B cell (primary cell): ENCODE data around the gene ZNF789. TPM values are rescaled to one million over a fixed set of nuclear protein-coding genes. Genes with fewer than 3 reads are reported as not detected.
A peak's percentile ranks its signal among the peaks of the same experiment; 100 is the strongest.
"Not testable (repeated sequence)": the region's sequence is repeated elsewhere in the genome, so short reads cannot be mapped to it uniquely, and the experiment has no call there.

ENCODE experiments used
- ATAC-seq: fragments of 200-7000 bp; cut with Tn5 transposase; one replicate; pipeline ENCODE4 v1.10.0; 2021; ENCODE audit warnings: low read depth, mild to moderate bottlenecking, moderate number of reproducible peaks, moderate library complexity
- CTCF ChIA-PET: fragments of 350-600 bp; sonication (Branson Sonifier 250); formaldehyde crosslinking; loops from one replicate; lab custom pipeline; 2021; ENCODE audit warnings: antibody characterized with exemption, inconsistent platforms; lab: Charles Lee
- POLR2A ChIA-PET: fragments of 350-600 bp; sonication (Branson Sonifier 250); formaldehyde crosslinking; loops from one replicate; lab custom pipeline; 2021; ENCODE audit warnings: antibody characterized with exemption; lab: Charles Lee
- DNase-seq: peaks from one replicate; pipeline ENCODE4 v3.0.0; 2013
- H2AFZ ChIP-seq: 2 replicates; pipeline ENCODE4 v1.6.1; 2012; ENCODE audit warnings: mild to moderate bottlenecking, low read depth, low read length; ENCODE audit not compliant: insufficient read depth, poor library complexity, severe bottlenecking
- H3K27ac ChIP-seq, 2 donors: 1 replicate in 1 of 2; 2 replicates in 1 of 2; pipeline ENCODE4 v1.5.1; 2012 to 2013; ENCODE audit warnings: low read length in 2 of 2, mild to moderate bottlenecking in 2 of 2, moderate library complexity in 1 of 2
- H3K27me3 ChIP-seq, 4 experiments: fragments of 200-600 bp in 1 of 4; sonication (generic) in 1 of 4; replicated peaks in 1 of 4; 1 replicate in 2 of 4; 2 replicates in 2 of 4; pipeline versions ENCODE4 v1.6.1 to v1.7.0; 2013 to 2016; ENCODE audit warnings: low read length in 3 of 4, mild to moderate bottlenecking in 2 of 4, mixed read lengths in 1 of 4, moderate library complexity in 1 of 4; ENCODE audit not compliant: insufficient read depth in 4 of 4, control insufficient read depth in 3 of 4; ENCODE audit errors: control extremely low read depth in 1 of 4
- H3K36me3 ChIP-seq, 2 experiments: replicated peaks in 1 of 2; 1 replicate in 1 of 2; 2 replicates in 1 of 2; pipeline versions ENCODE4 v1.6.1 to v1.7.1; 2013; ENCODE audit warnings: low read length in 1 of 2; ENCODE audit not compliant: insufficient read depth in 2 of 2, control insufficient read depth in 1 of 2; ENCODE audit errors: control extremely low read depth in 1 of 2, extremely low read depth in 1 of 2
- H3K4me1 ChIP-seq, 2 donors: fragments of 200-600 bp in 1 of 2; sonication (generic) in 1 of 2; 1 replicate in 1 of 2; 2 replicates in 1 of 2; pipeline versions ENCODE4 v1.5.1 to v1.6.1; 2013 to 2017; ENCODE audit warnings: low read length in 2 of 2; ENCODE audit not compliant: control insufficient read depth in 2 of 2, insufficient read depth in 2 of 2
- H3K4me2 ChIP-seq: replicated peaks from 2 replicates; pipeline ENCODE3; 2012; ENCODE audit warnings: mild to moderate bottlenecking, low read depth, low read length; ENCODE audit not compliant: poor library complexity, severe bottlenecking
- H3K4me3 ChIP-seq, 5 experiments: fragments of 200-600 bp in 1 of 5; sonication (generic) in 1 of 5; 1 replicate in 3 of 5; 2 replicates in 2 of 5; pipeline versions ENCODE4 v1.5.1 to v1.7.0; 2011 to 2016; ENCODE audit warnings: low read length in 4 of 5, mild to moderate bottlenecking in 4 of 5, low read depth in 2 of 5, control low read depth in 1 of 5, moderate library complexity in 1 of 5; ENCODE audit not compliant: insufficient read depth in 1 of 5; ENCODE audit errors: control extremely low read depth in 1 of 5, extremely low read depth in 1 of 5
- H3K79me2 ChIP-seq: fragments of 200-600 bp; sonication (generic); one replicate; pipeline ENCODE4 v1.6.0; 2016; ENCODE audit warnings: low read length; ENCODE audit not compliant: control insufficient read depth, insufficient read depth
- H3K9ac ChIP-seq: fragments of 200-600 bp; sonication (generic); 2 replicates; pipeline ENCODE4 v1.6.1; 2017; ENCODE audit warnings: mild to moderate bottlenecking, low read length, moderate library complexity
- H3K9me3 ChIP-seq, 3 donors: one replicate each; pipeline versions ENCODE4 v1.6.1 to v1.7.1; 2013; ENCODE audit warnings: low read length in 2 of 3; ENCODE audit not compliant: control insufficient read depth in 2 of 3, insufficient read depth in 1 of 3; ENCODE audit errors: control extremely low read depth in 1 of 3
- H4K20me1 ChIP-seq: 2 replicates; pipeline ENCODE4 v1.6.0; 2012; ENCODE audit warnings: mild to moderate bottlenecking, low read length; ENCODE audit not compliant: insufficient read depth, control insufficient read depth, poor library complexity, severe bottlenecking
- H3K27ac Mint-ChIP-seq: one replicate; pipeline ENCODE4 v1.8.0; 2021; ENCODE audit warnings: mixed read lengths
- H3K27me3 Mint-ChIP-seq: one replicate; pipeline ENCODE4 v1.8.0; 2021; ENCODE audit warnings: mixed read lengths
- H3K4me1 Mint-ChIP-seq: one replicate; pipeline ENCODE4 v1.8.0; 2021; ENCODE audit warnings: mixed read lengths
- H3K4me3 Mint-ChIP-seq: one replicate; pipeline ENCODE4 v1.8.0; 2021; ENCODE audit warnings: mixed read lengths
- H3K9me3 Mint-ChIP-seq: one replicate; pipeline ENCODE4 v1.8.0; 2022; ENCODE audit warnings: mixed read lengths; ENCODE audit not compliant: insufficient read depth
- EZH2 ChIP-seq: IDR thresholded peaks from 2 replicates; pipeline ENCODE4 v1.6.1; 2012; ENCODE audit warnings: borderline replicate concordance, low read depth, mild to moderate bottlenecking, moderate library complexity, low read length; ENCODE audit not compliant: insufficient read depth, poor library complexity, severe bottlenecking
- WGBS: methylation state at CpG from one replicate; pipeline ENCODE4 v1.1.5; 2013; ENCODE audit warnings: missing lambda C conversion rate; ENCODE audit not compliant: insufficient coverage; 5-methylcytosine and 5-hydroxymethylcytosine counted together
- intact Hi-C: fragments of 100-400 bp; cut with micrococcal nuclease; formaldehyde crosslinking; loops from one replicate; pipeline ENCODE4 v1.10.0; 2022
- polyA plus RNA-seq: library from polyadenylated mRNA; depleted of rRNA; stranded (reverse); fragments of >200 nt; gene quantifications from 2 replicates; pipeline ENCODE4 v1.2.3, GENCODE V29; 2012
- total RNA-seq, 2 donors: library from RNA; stranded (reverse); fragments of 120-200 nt in 1 of 2; gene quantifications; 1 replicate in 1 of 2; 2 replicates in 1 of 2; pipeline versions ENCODE4 v1.2.3 to v1.2.4, GENCODE V29; 2013 to 2022
- TF ChIP-seq, protein P1 (sequence below): fragments of 200-600 bp; IDR thresholded peaks from one replicate; pipeline ENCODE4 v1.8.0; 2022; ENCODE audit warnings: antibody characterized with exemption, mild to moderate bottlenecking

Gene ZNF789
- total and polyA plus RNA-seq, 2 donors (not counting 1 experiment from before 2014, with no cell fraction given) = 16.4 to 36.7 TPM

DNA sequence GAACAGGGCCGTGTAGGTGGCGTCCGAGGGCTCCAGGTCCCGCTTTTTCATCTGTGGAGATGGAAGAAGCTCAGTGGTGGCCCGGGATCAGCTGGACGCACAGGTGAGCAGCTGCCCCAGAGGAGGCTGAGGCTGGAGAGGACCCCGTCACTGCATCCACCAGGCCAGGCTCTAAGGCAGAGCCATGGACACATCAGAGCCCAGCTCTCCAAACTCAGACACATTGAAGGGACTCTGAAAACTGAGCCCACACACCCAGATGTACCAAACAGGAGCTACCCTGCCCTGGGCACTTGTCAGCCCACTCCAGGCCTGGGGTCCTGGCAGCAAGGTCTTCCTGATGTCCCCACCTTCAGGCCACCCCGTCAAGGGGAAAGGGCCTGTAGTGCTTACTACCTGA is 42.9 kb upstream of the ZNF789 start:
- no peaks in the 10 kb centered on the region for H3K4me1 ChIP-seq
- no peak overlapping the region for H3K9ac ChIP-seq
- Mint-ChIP-seq H3K4me3 (no peak overlapping the region), H3K4me1 (no peaks in the 10 kb centered on the region), H3K27ac (no peak overlapping the region), H3K9me3 (no peaks in the 10 kb centered on the region), H3K27me3 (no peaks in the 10 kb centered on the region)
- no peaks in the 10 kb centered on the region for H3K9me3 ChIP-seq
- H2AFZ ChIP-seq = no peak overlapping the region
- no peaks in the 10 kb centered on the region for H3K79me2 ChIP-seq
- POLR2A ChIA-PET = no interaction called here
- CTCF ChIA-PET = no interaction called here
- ATAC-seq (no peak), DNase-seq (no peak)
- H3K36me3 ChIP-seq = peaks cover 0 to 41% of the 10 kb centered on the region in 2 experiments
- 97% methylated on average over 8 of the region's 8 CpGs for WGBS
- H3K27ac ChIP-seq = no peak overlapping the region
- no peaks in the 10 kb centered on the region for H3K27me3 ChIP-seq
- no peaks in the 10 kb centered on the region for H4K20me1 ChIP-seq
- no peak overlapping the region for H3K4me2 ChIP-seq
- no peak for TF ChIP-seq EZH2
- TF ChIP-seq, protein P1, sequence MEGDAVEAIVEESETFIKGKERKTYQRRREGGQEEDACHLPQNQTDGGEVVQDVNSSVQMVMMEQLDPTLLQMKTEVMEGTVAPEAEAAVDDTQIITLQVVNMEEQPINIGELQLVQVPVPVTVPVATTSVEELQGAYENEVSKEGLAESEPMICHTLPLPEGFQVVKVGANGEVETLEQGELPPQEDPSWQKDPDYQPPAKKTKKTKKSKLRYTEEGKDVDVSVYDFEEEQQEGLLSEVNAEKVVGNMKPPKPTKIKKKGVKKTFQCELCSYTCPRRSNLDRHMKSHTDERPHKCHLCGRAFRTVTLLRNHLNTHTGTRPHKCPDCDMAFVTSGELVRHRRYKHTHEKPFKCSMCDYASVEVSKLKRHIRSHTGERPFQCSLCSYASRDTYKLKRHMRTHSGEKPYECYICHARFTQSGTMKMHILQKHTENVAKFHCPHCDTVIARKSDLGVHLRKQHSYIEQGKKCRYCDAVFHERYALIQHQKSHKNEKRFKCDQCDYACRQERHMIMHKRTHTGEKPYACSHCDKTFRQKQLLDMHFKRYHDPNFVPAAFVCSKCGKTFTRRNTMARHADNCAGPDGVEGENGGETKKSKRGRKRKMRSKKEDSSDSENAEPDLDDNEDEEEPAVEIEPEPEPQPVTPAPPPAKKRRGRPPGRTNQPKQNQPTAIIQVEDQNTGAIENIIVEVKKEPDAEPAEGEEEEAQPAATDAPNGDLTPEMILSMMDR = no peak
- H3K4me3 ChIP-seq = no peak overlapping the region
- intact Hi-C loops = no loop called here

DNA sequence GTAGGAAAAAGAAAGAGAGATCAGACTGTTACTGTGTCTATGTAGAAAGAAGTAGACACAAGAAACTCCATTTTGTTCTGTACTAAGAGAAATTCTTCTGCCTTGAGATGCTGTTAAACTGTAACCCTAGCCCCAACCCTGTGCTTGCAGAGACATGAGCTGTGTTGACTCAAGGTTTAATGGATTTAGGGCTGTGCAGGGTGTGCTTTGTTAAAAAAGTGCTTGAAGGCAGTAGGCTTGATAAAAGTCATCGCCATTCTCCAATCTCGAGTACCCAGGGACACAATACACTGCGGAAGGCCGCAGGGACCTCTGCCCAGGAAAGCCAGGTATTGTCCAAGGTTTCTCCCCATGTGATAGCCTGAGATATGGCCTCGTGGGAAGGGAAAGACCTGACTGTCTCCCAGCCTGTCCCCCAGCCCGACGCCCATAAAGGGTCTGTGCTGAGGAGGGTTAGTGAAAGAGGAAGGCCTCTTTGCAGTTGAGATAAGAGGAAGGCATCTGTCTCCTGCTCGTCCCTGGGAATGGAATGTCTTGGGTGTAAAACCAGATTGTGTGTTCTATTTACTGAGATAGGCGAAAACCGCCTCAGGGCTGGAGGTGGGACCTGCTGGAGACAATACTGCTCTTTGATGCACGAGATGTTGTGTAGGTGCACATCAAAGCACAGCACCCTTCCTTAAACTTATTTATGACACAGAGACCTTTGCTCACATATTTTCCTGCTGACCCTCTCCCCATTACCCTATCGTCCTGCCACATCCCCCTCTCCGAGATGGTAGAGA is 40.7 kb upstream of the ZNF789 start:
- H3K27me3 ChIP-seq, H3K27me3 Mint-ChIP-seq, POLR2A ChIA-PET, H2AFZ ChIP-seq, H3K27ac ChIP-seq, intact Hi-C loops, H4K20me1 ChIP-seq, ATAC-seq, H3K79me2 ChIP-seq, DNase-seq, H3K4me1 Mint-ChIP-seq, H3K4me1 ChIP-seq, H3K4me3 Mint-ChIP-seq, H3K4me2 ChIP-seq, H3K9ac ChIP-seq, CTCF ChIA-PET, H3K4me3 ChIP-seq, H3K9me3 Mint-ChIP-seq, H3K9me3 ChIP-seq: not testable (repeated sequence)
- 100% methylated on average over 12 of the region's 13 CpGs for WGBS
- peaks cover 0 to 37% of the 10 kb centered on the region in 2 experiments for H3K36me3 ChIP-seq
- H3K27ac Mint-ChIP-seq = peak overlapping the region; percentile 54
